HEK293 (cell line): ENCODE results near the gene TTC7B.

ENCODE experiments used
- CTCF ChIA-PET: fragments of 350-600 bp; formaldehyde crosslinking; extraction: SDS; loops from one replicate; lab custom pipeline; 2021; ENCODE audit warnings: antibody characterized with exemption; lab: Yijun Ruan, JAX
- POLR2A ChIA-PET: fragments of 300-600 bp; formaldehyde crosslinking; extraction: SDS; loops from one replicate; lab custom pipeline; 2020; ENCODE audit warnings: antibody characterized with exemption, inconsistent platforms; lab: Yijun Ruan, JAX
- H3K27ac ChIP-seq: fragments of 200-500 bp; sonication (Bioruptor generic); 2 replicates; pipeline ENCODE4 v1.5.1; 2014; ENCODE audit warnings: low read depth, low read length, control low read depth, inconsistent platforms; ENCODE audit errors: extremely low read depth
- H3K36me3 ChIP-seq, 2 experiments: fragments of 200-500 bp in 1 of 2; sonication (Bioruptor generic) in 1 of 2; 1 replicate in 1 of 2; 2 replicates in 1 of 2; pipeline ENCODE4 v1.5.1; 2014 to 2017; ENCODE audit warnings: inconsistent platforms in 2 of 2, low read length in 2 of 2; ENCODE audit not compliant: control insufficient read depth in 2 of 2, insufficient read depth in 1 of 2
- H3K4me1 ChIP-seq: fragments of 200-500 bp; sonication (Bioruptor generic); 2 replicates; pipeline ENCODE4 v1.5.1; 2014; ENCODE audit warnings: mild to moderate bottlenecking, low read length, inconsistent platforms; ENCODE audit not compliant: control insufficient read depth, insufficient read depth
- H3K4me3 ChIP-seq: 2 replicates; pipeline ENCODE4 v1.5.1; 2011; ENCODE audit warnings: low read depth, mild to moderate bottlenecking, control low read depth, low read length, moderate library complexity
- H3K9me3 ChIP-seq: fragments of 200-500 bp; sonication (Bioruptor generic); 2 replicates; pipeline ENCODE4 v1.5.1; 2014; ENCODE audit warnings: low read depth, low read length, inconsistent platforms; ENCODE audit not compliant: control insufficient read depth, insufficient read depth
- AEBP2 ChIP-seq: fragments of 450-650 bp; formaldehyde crosslinking; IDR thresholded peaks from 2 replicates; pipeline ENCODE4 v1.5.1; 2016; ENCODE audit warnings: missing biosample characterization, missing genetic modification characterization, borderline replicate concordance
- BCL11A ChIP-seq: fragments of 450-650 bp; formaldehyde crosslinking; IDR thresholded peaks from 2 replicates; pipeline ENCODE4 v1.5.1; 2016; ENCODE audit warnings: low read depth, missing biosample characterization, missing genetic modification characterization
- ELK4 ChIP-seq: IDR thresholded peaks from 2 replicates; pipeline ENCODE4 v1.6.1; 2011; ENCODE audit warnings: mild to moderate bottlenecking, low read depth, low read length, borderline replicate concordance
- GLI4 ChIP-seq: fragments of 450-650 bp; formaldehyde crosslinking; IDR thresholded peaks from 2 replicates; pipeline ENCODE4 v1.5.1; 2016; ENCODE audit warnings: missing biosample characterization, missing genetic modification characterization
- GLIS1 ChIP-seq: fragments of 450-650 bp; formaldehyde crosslinking; IDR thresholded peaks from 2 replicates; pipeline ENCODE4 v1.5.1; 2016; ENCODE audit warnings: missing biosample characterization, missing genetic modification characterization
- MYNN ChIP-seq: fragments of 450-650 bp; formaldehyde crosslinking; IDR thresholded peaks from 2 replicates; pipeline ENCODE4 v1.5.1; 2016; ENCODE audit warnings: missing biosample characterization, missing genetic modification characterization, borderline replicate concordance
- OSR2 ChIP-seq: fragments of 450-650 bp; formaldehyde crosslinking; IDR thresholded peaks from 2 replicates; pipeline ENCODE4 v1.5.1; 2016; ENCODE audit warnings: missing biosample characterization, missing genetic modification characterization
- SETDB1 ChIP-seq: IDR thresholded peaks from one replicate; pipeline ENCODE4 v1.6.1; 2017; ENCODE audit warnings: mild to moderate bottlenecking, low read length, moderate library complexity, mixed read lengths; ENCODE audit not compliant: insufficient read length
- SP2 ChIP-seq: fragments of 450-650 bp; formaldehyde crosslinking; IDR thresholded peaks from 2 replicates; pipeline ENCODE4 v1.5.1; 2016; ENCODE audit warnings: missing biosample characterization, missing genetic modification characterization
- WT1 ChIP-seq: fragments of 450-650 bp; formaldehyde crosslinking; IDR thresholded peaks from 2 replicates; pipeline ENCODE4 v1.5.1; 2016; ENCODE audit warnings: missing biosample characterization, missing genetic modification characterization
- ZBTB17 ChIP-seq: fragments of 450-650 bp; formaldehyde crosslinking; IDR thresholded peaks from 2 replicates; pipeline ENCODE4 v1.5.1; 2016; ENCODE audit warnings: missing biosample characterization, missing genetic modification characterization
- ZBTB20 ChIP-seq: fragments of 450-650 bp; formaldehyde crosslinking; IDR thresholded peaks from 2 replicates; pipeline ENCODE4 v1.5.1; 2016; ENCODE audit warnings: missing biosample characterization, missing genetic modification characterization
- ZFP69B ChIP-seq: fragments of 450-650 bp; formaldehyde crosslinking; IDR thresholded peaks from 2 replicates; pipeline ENCODE4 v1.5.1; 2016; ENCODE audit warnings: missing biosample characterization, missing genetic modification characterization
- ZIC2 ChIP-seq: fragments of 450-650 bp; formaldehyde crosslinking; IDR thresholded peaks from 2 replicates; pipeline ENCODE4 v1.5.1; 2016; ENCODE audit warnings: missing biosample characterization, missing genetic modification characterization
- ZNF121 ChIP-seq: fragments of 450-650 bp; formaldehyde crosslinking; IDR thresholded peaks from 2 replicates; pipeline ENCODE4 v1.5.1; 2016; ENCODE audit warnings: missing biosample characterization, missing genetic modification characterization
- ZNF146 ChIP-seq: fragments of 450-650 bp; formaldehyde crosslinking; IDR thresholded peaks from 2 replicates; pipeline ENCODE4 v1.5.1; 2016; ENCODE audit warnings: missing biosample characterization, missing genetic modification characterization
- ZNF266 ChIP-seq: fragments of 450-650 bp; formaldehyde crosslinking; IDR thresholded peaks from 2 replicates; pipeline ENCODE4 v1.5.1; 2016; ENCODE audit warnings: missing biosample characterization, missing genetic modification characterization, low read depth
- ZNF335 ChIP-seq: fragments of 450-650 bp; formaldehyde crosslinking; conservative IDR thresholded peaks from 2 replicates; pipeline ENCODE4 v1.5.1; 2016; ENCODE audit warnings: missing biosample characterization, missing genetic modification characterization
- ZNF513 ChIP-seq: fragments of 450-650 bp; IDR thresholded peaks from 2 replicates; pipeline ENCODE4 v1.5.1; 2018; ENCODE audit warnings: missing biosample characterization, missing genetic modification characterization
- ZNF518A ChIP-seq: fragments of 450-650 bp; formaldehyde crosslinking; conservative IDR thresholded peaks from 2 replicates; pipeline ENCODE4 v1.5.1; 2016; ENCODE audit warnings: low read depth, missing biosample characterization, missing genetic modification characterization
- ZNF529 ChIP-seq: fragments of 450-650 bp; formaldehyde crosslinking; IDR thresholded peaks from 2 replicates; pipeline ENCODE4 v1.5.1; 2017; ENCODE audit warnings: missing genetic modification characterization, missing biosample characterization; ENCODE audit not compliant: insufficient replicate concordance
- ZNF580 ChIP-seq: fragments of 450-650 bp; formaldehyde crosslinking; IDR thresholded peaks from 2 replicates; pipeline ENCODE4 v1.5.1; 2016; ENCODE audit warnings: missing biosample characterization, missing genetic modification characterization
- ZNF610 ChIP-seq: fragments of 450-650 bp; formaldehyde crosslinking; IDR thresholded peaks from 2 replicates; pipeline ENCODE4 v1.5.1; 2016; ENCODE audit warnings: missing biosample characterization, missing genetic modification characterization, borderline replicate concordance
- ZNF626 ChIP-seq: fragments of 450-650 bp; sonication (Bioruptor Pico); formaldehyde crosslinking; IDR thresholded peaks from 2 replicates; pipeline ENCODE4 v1.5.1; 2018; ENCODE audit warnings: missing biosample characterization, missing genetic modification characterization, inconsistent platforms

TTC7B gene

GRCh38 chr14:90593254-90594040 lies 222.8 kb downstream of the TTC7B start:
- Histone ChIP-seq H3K4me3 (no peak overlapping the region), H3K9me3 (no peaks in the 10 kb centered on the region), H3K4me1 (no peaks in the 10 kb centered on the region), H3K36me3 (peaks cover 0 to 25% of the 10 kb centered on the region in 2 experiments; a peak in 2 of 3 replicates), H3K27ac (no peak overlapping the region)
- CTCF ChIA-PET: no interaction called here
- POLR2A ChIA-PET: no interaction called here
- TF ChIP-seq ZNF513: no peak
- no peak for TF ChIP-seq ZNF335 (tag by site-specific recombination)
- TF ChIP-seq MYNN (tag by site-specific recombination): no peak
- TF ChIP-seq ZFP69B (tag by site-specific recombination): no peak
- TF ChIP-seq GLIS1 (tag by site-specific recombination): peak; percentile 20; the same call in 1 of the 2 replicates
- TF ChIP-seq OSR2 (tag by site-specific recombination): no peak
- TF ChIP-seq WT1 (tag by site-specific recombination): no peak
- no peak for TF ChIP-seq ZNF146 (tag by site-specific recombination)
- no peak for TF ChIP-seq GLI4 (tag by site-specific recombination)
- TF ChIP-seq ZIC2: peak; percentile 68
- no peak for TF ChIP-seq AEBP2
- TF ChIP-seq SP2 (tag by site-specific recombination): no peak
- 0 out of 2 replicates have a peak, but pooled peaks have one; percentile 24 for TF ChIP-seq ZBTB17 (tag by site-specific recombination)
- TF ChIP-seq ZNF518A (tag by site-specific recombination): no peak
- TF ChIP-seq ZNF580 (tag by site-specific recombination): no peak
- no peak for TF ChIP-seq SETDB1
- TF ChIP-seq ZNF121 (tag by site-specific recombination): no peak

- H3K4me1 ChIP-seq: no peaks in the 10 kb centered on the region
- TF ChIP-seq ZNF626 (tag by site-specific recombination): no peak
- TF ChIP-seq ZNF610 (tag by site-specific recombination): no peak
- TF ChIP-seq ZNF266 (tag by site-specific recombination): no peak
- TF ChIP-seq ZNF529 (tag by site-specific recombination): no peak
- no peak for TF ChIP-seq ZBTB20 (tag by site-specific recombination)
- TF ChIP-seq BCL11A (tag by site-specific recombination): no peak
- TF ChIP-seq ELK4: no peak
- no peak overlapping the region for H3K27ac ChIP-seq
- POLR2A ChIA-PET: no interaction called here
- H3K9me3 ChIP-seq: no peaks in the 10 kb centered on the region
- CTCF ChIA-PET: no interaction called here
- peaks cover 0 to 28% of the 10 kb centered on the region in 2 experiments; a peak in 2 of 3 replicates for H3K36me3 ChIP-seq
- H3K4me3 ChIP-seq: no peak overlapping the region
Observed at GRCh38 chr14:90592655-90593054, 223.6 kb downstream of the TTC7B start.
